ENCODE measurements around the gene BIN2. TPM values are rescaled to one million over a fixed set of nuclear protein-coding genes. Genes with fewer than 3 reads are reported as not detected.
A peak's percentile ranks its signal among the peaks of the same experiment; 100 is the strongest.

Gene BIN2
- total and polyA plus RNA-seq, 10 of the 15 experiments (the other 5 are each of a cell fraction or from before 2014, with no cell fraction given): 8.6 to 42.9 (median 32.1) TPM

- TF ChIP-seq, protein P1, sequence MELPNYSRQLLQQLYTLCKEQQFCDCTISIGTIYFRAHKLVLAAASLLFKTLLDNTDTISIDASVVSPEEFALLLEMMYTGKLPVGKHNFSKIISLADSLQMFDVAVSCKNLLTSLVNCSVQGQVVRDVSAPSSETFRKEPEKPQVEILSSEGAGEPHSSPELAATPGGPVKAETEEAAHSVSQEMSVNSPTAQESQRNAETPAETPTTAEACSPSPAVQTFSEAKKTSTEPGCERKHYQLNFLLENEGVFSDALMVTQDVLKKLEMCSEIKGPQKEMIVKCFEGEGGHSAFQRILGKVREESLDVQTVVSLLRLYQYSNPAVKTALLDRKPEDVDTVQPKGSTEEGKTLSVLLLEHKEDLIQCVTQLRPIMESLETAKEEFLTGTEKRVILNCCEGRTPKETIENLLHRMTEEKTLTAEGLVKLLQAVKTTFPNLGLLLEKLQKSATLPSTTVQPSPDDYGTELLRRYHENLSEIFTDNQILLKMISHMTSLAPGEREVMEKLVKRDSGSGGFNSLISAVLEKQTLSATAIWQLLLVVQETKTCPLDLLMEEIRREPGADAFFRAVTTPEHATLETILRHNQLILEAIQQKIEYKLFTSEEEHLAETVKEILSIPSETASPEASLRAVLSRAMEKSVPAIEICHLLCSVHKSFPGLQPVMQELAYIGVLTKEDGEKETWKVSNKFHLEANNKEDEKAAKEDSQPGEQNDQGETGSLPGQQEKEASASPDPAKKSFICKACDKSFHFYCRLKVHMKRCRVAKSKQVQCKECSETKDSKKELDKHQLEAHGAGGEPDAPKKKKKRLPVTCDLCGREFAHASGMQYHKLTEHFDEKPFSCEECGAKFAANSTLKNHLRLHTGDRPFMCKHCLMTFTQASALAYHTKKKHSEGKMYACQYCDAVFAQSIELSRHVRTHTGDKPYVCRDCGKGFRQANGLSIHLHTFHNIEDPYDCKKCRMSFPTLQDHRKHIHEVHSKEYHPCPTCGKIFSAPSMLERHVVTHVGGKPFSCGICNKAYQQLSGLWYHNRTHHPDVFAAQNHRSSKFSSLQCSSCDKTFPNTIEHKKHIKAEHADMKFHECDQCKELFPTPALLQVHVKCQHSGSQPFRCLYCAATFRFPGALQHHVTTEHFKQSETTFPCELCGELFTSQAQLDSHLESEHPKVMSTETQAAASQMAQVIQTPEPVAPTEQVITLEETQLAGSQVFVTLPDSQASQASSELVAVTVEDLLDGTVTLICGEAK (IDR thresholded peaks at IDR 0.05; ENCODE audit: borderline replicate concordance): no peak
- TF ChIP-seq RAD21 (IDR thresholded peaks at IDR 0.05; ENCODE audit: insufficient read depth, low read depth, low read length): no peak
- peak; percentile 41; the same call in 1 of the 2 replicates for TF ChIP-seq BACH1 (IDR thresholded peaks at IDR 0.05; ENCODE audit: borderline replicate concordance)
- no peak for TF ChIP-seq CHD1 (IDR thresholded peaks at IDR 0.05; ENCODE audit: low read depth, low read length)
- peak; percentile 62 for TF ChIP-seq RUNX3 (IDR thresholded peaks at IDR 0.05; ENCODE audit: low read length)
- TF ChIP-seq MYB (IDR thresholded peaks at IDR 0.05; ENCODE audit: borderline replicate concordance, low read depth, low read length): no peak
- no peak for TF ChIP-seq RFX5 (IDR thresholded peaks at IDR 0.05; ENCODE audit: low read depth, low read length)
- TF ChIP-seq, protein P2, sequence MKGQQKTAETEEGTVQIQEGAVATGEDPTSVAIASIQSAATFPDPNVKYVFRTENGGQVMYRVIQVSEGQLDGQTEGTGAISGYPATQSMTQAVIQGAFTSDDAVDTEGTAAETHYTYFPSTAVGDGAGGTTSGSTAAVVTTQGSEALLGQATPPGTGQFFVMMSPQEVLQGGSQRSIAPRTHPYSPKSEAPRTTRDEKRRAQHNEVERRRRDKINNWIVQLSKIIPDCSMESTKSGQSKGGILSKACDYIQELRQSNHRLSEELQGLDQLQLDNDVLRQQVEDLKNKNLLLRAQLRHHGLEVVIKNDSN (IDR thresholded peaks at IDR 0.05; ENCODE audit: borderline replicate concordance, extremely low read length, insufficient read depth, low read depth, low read length): no peak
- no peak for TF ChIP-seq SP1 (IDR thresholded peaks at IDR 0.05; ENCODE audit: low read depth, low read length)
- TF ChIP-seq, protein P3, sequence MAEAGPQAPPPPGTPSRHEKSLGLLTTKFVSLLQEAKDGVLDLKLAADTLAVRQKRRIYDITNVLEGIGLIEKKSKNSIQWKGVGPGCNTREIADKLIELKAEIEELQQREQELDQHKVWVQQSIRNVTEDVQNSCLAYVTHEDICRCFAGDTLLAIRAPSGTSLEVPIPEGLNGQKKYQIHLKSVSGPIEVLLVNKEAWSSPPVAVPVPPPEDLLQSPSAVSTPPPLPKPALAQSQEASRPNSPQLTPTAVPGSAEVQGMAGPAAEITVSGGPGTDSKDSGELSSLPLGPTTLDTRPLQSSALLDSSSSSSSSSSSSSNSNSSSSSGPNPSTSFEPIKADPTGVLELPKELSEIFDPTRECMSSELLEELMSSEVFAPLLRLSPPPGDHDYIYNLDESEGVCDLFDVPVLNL (IDR thresholded peaks at IDR 0.05; ENCODE audit: low read depth, low read length): peak; percentile 40; the same call in 1 of the 2 replicates
- peak in 1 of 2 experiments; percentile 74; a peak in 1 of 3 replicates for TF ChIP-seq EGR1 (IDR thresholded peaks at IDR 0.05; ENCODE audit: borderline replicate concordance in 1 of 2, low read depth in 2 of 2, low read length in 2 of 2)
- TF ChIP-seq RB1 (IDR thresholded peaks at IDR 0.05; ENCODE audit: borderline replicate concordance): no peak
- TF ChIP-seq FOXK2 (IDR thresholded peaks at IDR 0.05): no peak
- no peak for TF ChIP-seq NFIC (IDR thresholded peaks at IDR 0.05; ENCODE audit: low read depth, low read length)
- TF ChIP-seq POLR2AphosphoS2 (IDR thresholded peaks at IDR 0.05; ENCODE audit: low read depth, low read length): no peak
- TF ChIP-seq ATF3 (IDR thresholded peaks at IDR 0.05; ENCODE audit: borderline replicate concordance, extremely low read depth, low read depth, low read length): no peak
- TF ChIP-seq MEF2B (IDR thresholded peaks at IDR 0.05; ENCODE audit: partially characterized antibody, poor library complexity, severe bottlenecking): no peak
- TF ChIP-seq CREB1 (IDR thresholded peaks at IDR 0.05; ENCODE audit: low read depth): no peak
- TF ChIP-seq, protein P4, sequence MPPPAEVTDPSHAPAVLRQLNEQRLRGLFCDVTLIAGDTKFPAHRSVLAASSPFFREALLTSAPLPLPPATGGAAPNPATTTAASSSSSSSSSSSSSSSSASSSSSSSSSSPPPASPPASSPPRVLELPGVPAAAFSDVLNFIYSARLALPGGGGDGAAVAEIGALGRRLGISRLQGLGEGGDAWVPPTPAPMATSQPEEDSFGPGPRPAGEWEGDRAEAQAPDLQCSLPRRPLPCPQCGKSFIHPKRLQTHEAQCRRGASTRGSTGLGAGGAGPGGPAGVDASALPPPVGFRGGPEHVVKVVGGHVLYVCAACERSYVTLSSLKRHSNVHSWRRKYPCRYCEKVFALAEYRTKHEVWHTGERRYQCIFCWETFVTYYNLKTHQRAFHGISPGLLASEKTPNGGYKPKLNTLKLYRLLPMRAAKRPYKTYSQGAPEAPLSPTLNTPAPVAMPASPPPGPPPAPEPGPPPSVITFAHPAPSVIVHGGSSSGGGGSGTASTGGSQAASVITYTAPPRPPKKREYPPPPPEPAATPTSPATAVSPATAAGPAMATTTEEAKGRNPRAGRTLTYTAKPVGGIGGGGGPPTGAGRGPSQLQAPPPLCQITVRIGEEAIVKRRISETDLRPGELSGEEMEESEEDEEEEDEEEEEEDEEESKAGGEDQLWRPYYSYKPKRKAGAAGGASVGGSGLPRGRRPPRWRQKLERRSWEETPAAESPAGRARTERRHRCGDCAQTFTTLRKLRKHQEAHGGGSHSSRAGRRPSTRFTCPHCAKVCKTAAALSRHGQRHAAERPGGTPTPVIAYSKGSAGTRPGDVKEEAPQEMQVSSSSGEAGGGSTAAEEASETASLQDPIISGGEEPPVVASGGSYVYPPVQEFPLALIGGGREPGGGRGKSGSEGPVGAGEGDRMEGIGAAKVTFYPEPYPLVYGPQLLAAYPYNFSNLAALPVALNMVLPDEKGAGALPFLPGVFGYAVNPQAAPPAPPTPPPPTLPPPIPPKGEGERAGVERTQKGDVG (CRISPR knock-in tag; IDR thresholded peaks at IDR 0.05): no peak
Measured at GRCh38 chr12:51270067-51270950, 53.7 kb downstream of the BIN2 start, which contains the start of gene SMAGP (continued).
